PC-9 (cell line): ENCODE results near the gene USP21.

Experiments used
- EZH2 ChIP-seq: fragments of 200-600 bp; sonication (generic); IDR thresholded peaks from 2 replicates; pipeline ENCODE4 v1.8.0; 2017; ENCODE audit warnings: antibody characterized with exemption, low read depth
- TF ChIP-seq, protein P1 (sequence below): fragments of 200-600 bp; sonication (generic); conservative IDR thresholded peaks from 2 replicates; pipeline ENCODE4 v1.6.1; 2017; ENCODE audit warnings: mixed run types, antibody characterized with exemption, mild to moderate bottlenecking, moderate library complexity

GRCh38 chr1:161168906-161169305 is 9.6 kb downstream of the USP21 start:
- TF ChIP-seq, protein P1, sequence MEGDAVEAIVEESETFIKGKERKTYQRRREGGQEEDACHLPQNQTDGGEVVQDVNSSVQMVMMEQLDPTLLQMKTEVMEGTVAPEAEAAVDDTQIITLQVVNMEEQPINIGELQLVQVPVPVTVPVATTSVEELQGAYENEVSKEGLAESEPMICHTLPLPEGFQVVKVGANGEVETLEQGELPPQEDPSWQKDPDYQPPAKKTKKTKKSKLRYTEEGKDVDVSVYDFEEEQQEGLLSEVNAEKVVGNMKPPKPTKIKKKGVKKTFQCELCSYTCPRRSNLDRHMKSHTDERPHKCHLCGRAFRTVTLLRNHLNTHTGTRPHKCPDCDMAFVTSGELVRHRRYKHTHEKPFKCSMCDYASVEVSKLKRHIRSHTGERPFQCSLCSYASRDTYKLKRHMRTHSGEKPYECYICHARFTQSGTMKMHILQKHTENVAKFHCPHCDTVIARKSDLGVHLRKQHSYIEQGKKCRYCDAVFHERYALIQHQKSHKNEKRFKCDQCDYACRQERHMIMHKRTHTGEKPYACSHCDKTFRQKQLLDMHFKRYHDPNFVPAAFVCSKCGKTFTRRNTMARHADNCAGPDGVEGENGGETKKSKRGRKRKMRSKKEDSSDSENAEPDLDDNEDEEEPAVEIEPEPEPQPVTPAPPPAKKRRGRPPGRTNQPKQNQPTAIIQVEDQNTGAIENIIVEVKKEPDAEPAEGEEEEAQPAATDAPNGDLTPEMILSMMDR, result no peak
- no peak for TF ChIP-seq EZH2
